ENCODE results near the gene PERM1. TPM values are rescaled to one million over a fixed set of nuclear protein-coding genes. Genes with fewer than 3 reads are reported as not detected.

The PERM1 gene
- total and polyA plus RNA-seq, 9 of the 15 experiments (the other 6 are each of a cell fraction or from before 2014, with no cell fraction given), result not detected

GRCh38 chr1:1021010-1021919, 39.4 kb upstream of the PERM1 start (continued):
- TF ChIP-seq NBN (IDR thresholded peaks at IDR 0.05; ENCODE audit: low read depth) (no peak; the same call in 1 of the 2 replicates), GABPA (tag; conservative IDR thresholded peaks at IDR 0.05; ENCODE audit: low read depth) (no peak), XRCC3 (IDR thresholded peaks at IDR 0.05) (no peak), PHTF2 (CRISPR knock-in tag; IDR thresholded peaks at IDR 0.05) (no peak), KDM2B (CRISPR knock-in tag; IDR thresholded peaks at IDR 0.05) (0 out of 2 replicates have a peak, but pooled peaks have one; percentile 15), BRD9 (IDR thresholded peaks at IDR 0.05; ENCODE audit: low read depth, partially characterized antibody) (no peak), JUND (IDR thresholded peaks at IDR 0.05; ENCODE audit: borderline replicate concordance, low read depth, low read length) (0 out of 2 replicates have a peak, but pooled peaks have one; percentile 17), JUND (tag; IDR thresholded peaks at IDR 0.05; ENCODE audit: borderline replicate concordance, low read depth, low read length) (no peak; the same call in 2 of the 3 replicates), ARID3B (CRISPR knock-in tag; IDR thresholded peaks at IDR 0.05; ENCODE audit: borderline replicate concordance) (0 out of 2 replicates have a peak, but pooled peaks have one; percentile 20), SMARCE1 (IDR thresholded peaks at IDR 0.05) (peak; percentile 56; the same call in 1 of the 2 replicates), UBTF (IDR thresholded peaks at IDR 0.05; ENCODE audit: borderline replicate concordance in 1 of 2, low read depth in 2 of 2, low read length in 2 of 2) (peak; percentile 49 to 60; a peak in 2 of 4 replicates), ZBTB34 (CRISPR knock-in tag; IDR thresholded peaks at IDR 0.05) (no peak), SRSF3 (IDR thresholded peaks at IDR 0.05; ENCODE audit: insufficient read depth, low read length) (no peak), MYC (IDR thresholded peaks at IDR 0.05; ENCODE audit: low read depth, low read length) (peak; percentile 48; the same call in 1 of the 2 replicates), MYC (CRISPR knock-in tag; IDR thresholded peaks at IDR 0.05; ENCODE audit: borderline replicate concordance, low read depth) (no peak), ZBTB7A (IDR thresholded peaks at IDR 0.05; ENCODE audit: borderline replicate concordance, control insufficient read depth, low read depth, low read length) (peak; percentile 60; the same call in 1 of the 2 replicates), SMARCB1 (IDR thresholded peaks at IDR 0.05; ENCODE audit: insufficient read length, low read depth) (no peak), GATAD2A (IDR thresholded peaks at IDR 0.05) (peak; percentile 47; the same call in 1 of the 2 replicates), CREM (IDR thresholded peaks at IDR 0.05; ENCODE audit: low read depth) (peak; percentile 49), TCF15 (CRISPR knock-in tag; IDR thresholded peaks at IDR 0.05) (no peak), HNRNPLL (IDR thresholded peaks at IDR 0.05; ENCODE audit: low read depth, low read length, poor library complexity, severe bottlenecking) (peak; percentile 50), ATF1 (CRISPR knock-in tag; IDR thresholded peaks at IDR 0.05) (no peak), ATF1 (tag; IDR thresholded peaks at IDR 0.05) (no peak)

Data from K562 (cell line).